WTC11 (cell line): ENCODE results near the gene FOXF2. TPM values are rescaled to one million over a fixed set of nuclear protein-coding genes. Genes with fewer than 3 reads are reported as not detected.

Experiments
- ATF1 ChIP-seq: sonication (generic); formaldehyde crosslinking; IDR thresholded peaks from 2 replicates; pipeline ENCODE4 v1.8.1; 2023; ENCODE audit warnings: mild to moderate bottlenecking, moderate library complexity, missing genetic modification reagents
- JAZF1 ChIP-seq: fragments of 250-450 bp; sonication (Bioruptor Pico); IDR thresholded peaks from 2 replicates; pipeline ENCODE4 v1.9.0; 2021; ENCODE audit warnings: moderate library complexity, mild to moderate bottlenecking, inconsistent platforms
- MXD4 ChIP-seq: fragments of 250-450 bp; sonication (Bioruptor Pico); IDR thresholded peaks from 2 replicates; pipeline ENCODE4 v1.8.0; 2021; ENCODE audit warnings: mild to moderate bottlenecking, moderate library complexity, borderline replicate concordance
- PRRX2 ChIP-seq: fragments of 250-450 bp; sonication (Bioruptor Pico); IDR thresholded peaks from 2 replicates; pipeline ENCODE4 v1.8.0; 2021; ENCODE audit warnings: mild to moderate bottlenecking
- ZNF138 ChIP-seq: sonication (generic); formaldehyde crosslinking; conservative IDR thresholded peaks from 2 replicates; pipeline ENCODE4 v1.8.1; 2022; ENCODE audit warnings: mild to moderate bottlenecking, moderate library complexity, missing genetic modification reagents
- ZNF219 ChIP-seq: sonication (generic); formaldehyde crosslinking; IDR thresholded peaks from 2 replicates; pipeline ENCODE4 v1.8.0; 2023; ENCODE audit warnings: missing genetic modification reagents, mild to moderate bottlenecking, borderline replicate concordance
- microRNA-seq: library from miRNA; unstranded; fragments of <30 nt; microRNA quantifications from one replicate; pipeline ENCODE4 v1.2.0, GENCODE V29; 2022; ENCODE audit warnings: borderline number of aligned reads
- total RNA-seq: library from RNA; stranded (reverse); gene quantifications from 3 replicates; pipeline ENCODE4 v1.2.3, GENCODE V29; 2021
- TF ChIP-seq, protein P1 (sequence below): sonication (generic); formaldehyde crosslinking; IDR thresholded peaks from 2 replicates; pipeline ENCODE4 v1.8.1; 2023; ENCODE audit warnings: mild to moderate bottlenecking, moderate library complexity, missing genetic modification reagents
- TF ChIP-seq, protein P2 (sequence below): sonication (generic); formaldehyde crosslinking; IDR thresholded peaks from 2 replicates; pipeline ENCODE4 v1.8.0; 2022; ENCODE audit warnings: mild to moderate bottlenecking, missing genetic modification reagents
- TF ChIP-seq, protein P3 (sequence below): sonication (generic); formaldehyde crosslinking; IDR thresholded peaks from 2 replicates; pipeline ENCODE4 v1.8.1; 2023; ENCODE audit warnings: mild to moderate bottlenecking, missing genetic modification reagents, moderate library complexity

The FOXF2 gene
- total RNA-seq, 1 experiment from 2014 or later, result 0.11 TPM

DNA sequence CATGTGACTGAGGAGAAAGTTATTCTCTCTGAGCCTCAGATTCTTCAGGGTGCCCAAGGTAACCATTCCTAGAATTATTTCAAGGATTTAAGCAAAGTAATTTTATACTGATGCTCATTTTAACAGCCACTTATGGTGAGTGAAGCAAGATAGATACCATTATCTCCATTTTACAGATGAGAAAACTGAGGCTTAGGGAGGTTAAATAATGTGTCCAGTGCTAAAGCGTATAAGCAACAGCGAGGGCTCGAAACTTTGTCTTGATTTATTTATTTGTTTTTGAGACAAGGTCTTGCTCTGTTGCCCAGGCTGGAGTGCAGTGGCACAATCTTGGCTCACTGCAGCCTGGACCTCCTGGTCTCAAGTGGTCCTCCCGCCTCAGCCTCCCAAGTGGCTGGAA lies 53.6 kb downstream of the FOXF2 start (continued):
- no peak for TF ChIP-seq ZNF219 (CRISPR knock-in tag)
- TF ChIP-seq ZNF138 (CRISPR knock-in tag), result no peak
- no peak for TF ChIP-seq PRRX2 (CRISPR knock-in tag)
- no peak for TF ChIP-seq JAZF1 (CRISPR knock-in tag)
- TF ChIP-seq, protein P1, sequence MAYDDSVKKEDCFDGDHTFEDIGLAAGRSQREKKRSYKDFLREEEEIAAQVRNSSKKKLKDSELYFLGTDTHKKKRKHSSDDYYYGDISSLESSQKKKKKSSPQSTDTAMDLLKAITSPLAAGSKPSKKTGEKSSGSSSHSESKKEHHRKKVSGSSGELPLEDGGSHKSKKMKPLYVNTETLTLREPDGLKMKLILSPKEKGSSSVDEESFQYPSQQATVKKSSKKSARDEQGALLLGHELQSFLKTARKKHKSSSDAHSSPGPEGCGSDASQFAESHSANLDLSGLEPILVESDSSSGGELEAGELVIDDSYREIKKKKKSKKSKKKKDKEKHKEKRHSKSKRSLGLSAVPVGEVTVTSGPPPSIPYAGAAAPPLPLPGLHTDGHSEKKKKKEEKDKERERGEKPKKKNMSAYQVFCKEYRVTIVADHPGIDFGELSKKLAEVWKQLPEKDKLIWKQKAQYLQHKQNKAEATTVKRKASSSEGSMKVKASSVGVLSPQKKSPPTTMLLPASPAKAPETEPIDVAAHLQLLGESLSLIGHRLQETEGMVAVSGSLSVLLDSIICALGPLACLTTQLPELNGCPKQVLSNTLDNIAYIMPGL (CRISPR knock-in tag), result no peak
- no peak for TF ChIP-seq ATF1 (CRISPR knock-in tag)
- TF ChIP-seq MXD4 (CRISPR knock-in tag), result no peak
- TF ChIP-seq, protein P2, sequence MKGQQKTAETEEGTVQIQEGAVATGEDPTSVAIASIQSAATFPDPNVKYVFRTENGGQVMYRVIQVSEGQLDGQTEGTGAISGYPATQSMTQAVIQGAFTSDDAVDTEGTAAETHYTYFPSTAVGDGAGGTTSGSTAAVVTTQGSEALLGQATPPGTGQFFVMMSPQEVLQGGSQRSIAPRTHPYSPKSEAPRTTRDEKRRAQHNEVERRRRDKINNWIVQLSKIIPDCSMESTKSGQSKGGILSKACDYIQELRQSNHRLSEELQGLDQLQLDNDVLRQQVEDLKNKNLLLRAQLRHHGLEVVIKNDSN, result no peak
- TF ChIP-seq, protein P3, sequence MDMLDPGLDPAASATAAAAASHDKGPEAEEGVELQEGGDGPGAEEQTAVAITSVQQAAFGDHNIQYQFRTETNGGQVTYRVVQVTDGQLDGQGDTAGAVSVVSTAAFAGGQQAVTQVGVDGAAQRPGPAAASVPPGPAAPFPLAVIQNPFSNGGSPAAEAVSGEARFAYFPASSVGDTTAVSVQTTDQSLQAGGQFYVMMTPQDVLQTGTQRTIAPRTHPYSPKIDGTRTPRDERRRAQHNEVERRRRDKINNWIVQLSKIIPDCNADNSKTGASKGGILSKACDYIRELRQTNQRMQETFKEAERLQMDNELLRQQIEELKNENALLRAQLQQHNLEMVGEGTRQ, result no peak

Small RNA genes lying within 50 kb of the gene (microRNA-seq; reads per million reads assigned to microRNA genes)
- not detected for gene MIR6720

Other genes with a start within 250 kb of the FOXF2 start
- gene FOXQ1, start 77.5 kb upstream of the FOXF2 start, total RNA-seq, result 0.25 to 0.35 TPM (median 0.30 TPM) in 3 replicates
- gene FOXC1, start 220.3 kb downstream of the FOXF2 start, total RNA-seq, result 6.1 to 10.7 TPM (median 7.2 TPM) in 3 replicates